Fibroblast of lung (primary cell): ENCODE results near the gene RNGTT. TPM values are rescaled to one million over a fixed set of nuclear protein-coding genes. Genes with fewer than 3 reads are reported as not detected.
A peak's percentile ranks its signal among the peaks of the same experiment; 100 is the strongest.

ENCODE experiments used
- DNase-seq, 2 donors: peaks; one replicate each; pipeline versions ENCODE4 v3.0.0 to v3.0.0-alpha.2; 2010; ENCODE audit warnings: low read depth in 2 of 2
- H2AFZ ChIP-seq: 2 replicates; pipeline ENCODE4 v1.5.1; 2012; ENCODE audit warnings: low read length, control low read depth, inconsistent platforms
- H3K27ac ChIP-seq: 2 replicates; pipeline ENCODE4 v1.5.1; 2011; ENCODE audit warnings: low read length, control low read depth; ENCODE audit not compliant: insufficient read depth
- H3K27me3 ChIP-seq: 2 replicates; pipeline ENCODE4 v1.5.1; 2011; ENCODE audit warnings: mild to moderate bottlenecking, low read length; ENCODE audit not compliant: control insufficient read depth, insufficient read depth
- H3K36me3 ChIP-seq: 2 replicates; pipeline ENCODE4 v1.5.1; 2011; ENCODE audit warnings: low read length; ENCODE audit not compliant: control insufficient read depth, insufficient read depth
- H3K4me1 ChIP-seq: 2 replicates; pipeline ENCODE4 v1.5.1; 2011; ENCODE audit warnings: low read length; ENCODE audit not compliant: control insufficient read depth, insufficient read depth; ENCODE audit errors: extremely low read depth
- H3K4me2 ChIP-seq: 2 replicates; pipeline ENCODE4 v1.5.1; 2011; ENCODE audit warnings: low read length, control low read depth; ENCODE audit not compliant: insufficient read depth; ENCODE audit errors: extremely low read depth
- H3K4me3 ChIP-seq, 4 experiments: fragments of 200-600 bp in 1 of 4; sonication (generic) in 1 of 4; replicated peaks in 1 of 4; 2 replicates each; pipeline ENCODE4 v1.5.1; 2011 to 2016; ENCODE audit warnings: low read length in 4 of 4, low read depth in 3 of 4, mild to moderate bottlenecking in 3 of 4, control low read depth in 2 of 4, inconsistent platforms in 1 of 4, mixed read lengths in 1 of 4; ENCODE audit not compliant: insufficient read depth in 1 of 4; ENCODE audit errors: control extremely low read depth in 1 of 4
- H3K79me2 ChIP-seq: 2 replicates; pipeline ENCODE4 v1.5.1; 2012; ENCODE audit warnings: mild to moderate bottlenecking, low read length, inconsistent platforms; ENCODE audit not compliant: control insufficient read depth, insufficient read depth
- H3K9ac ChIP-seq: 2 replicates; pipeline ENCODE4 v1.5.1; 2011; ENCODE audit warnings: mild to moderate bottlenecking, low read length, control low read depth; ENCODE audit not compliant: insufficient read depth
- H3K9me3 ChIP-seq: 2 replicates; pipeline ENCODE4 v1.5.1; 2012; ENCODE audit warnings: low read depth, low read length; ENCODE audit not compliant: control insufficient read depth, insufficient read depth
- H4K20me1 ChIP-seq: 2 replicates; pipeline ENCODE4 v1.5.1; 2011; ENCODE audit warnings: low read length; ENCODE audit not compliant: control insufficient read depth, insufficient read depth; ENCODE audit errors: extremely low read depth
- CTCF ChIP-seq, 2 donors: IDR thresholded peaks in 1 of 2; conservative IDR thresholded peaks in 1 of 2; 1 replicate in 1 of 2; 2 replicates in 1 of 2; pipeline ENCODE4 v1.5.1; 2011 to 2012; ENCODE audit warnings: low read length in 2 of 2, control low read depth in 1 of 2, inconsistent platforms in 1 of 2, low read depth in 1 of 2, mild to moderate bottlenecking in 1 of 2
- EZH2 ChIP-seq: IDR thresholded peaks from 2 replicates; pipeline ENCODE4 v1.5.1; 2012; ENCODE audit warnings: low read length, control low read depth, mild to moderate bottlenecking; ENCODE audit errors: missing control alignments
- polyA plus RNA-seq, 2 donors: library from polyadenylated mRNA; depleted of rRNA in 1 of 2; stranded (reverse) in 1 of 2; unstranded in 1 of 2; fragments of >200 nt; gene quantifications; 2 replicates each; pipeline ENCODE4 v1.2.1, GENCODE V29; 2011 to 2012; ENCODE audit warnings: missing spikeins in 1 of 2
- total RNA-seq: library from RNA; depleted of rRNA; stranded (reverse); fragments of >200 nt; gene quantifications from 2 replicates; pipeline ENCODE4 v1.2.1, GENCODE V29; 2014

The RNGTT gene
- total and polyA plus RNA-seq, 2 donors (not counting 1 experiment from before 2014, with no cell fraction given), result 10.7 to 12.7 TPM

DNA sequence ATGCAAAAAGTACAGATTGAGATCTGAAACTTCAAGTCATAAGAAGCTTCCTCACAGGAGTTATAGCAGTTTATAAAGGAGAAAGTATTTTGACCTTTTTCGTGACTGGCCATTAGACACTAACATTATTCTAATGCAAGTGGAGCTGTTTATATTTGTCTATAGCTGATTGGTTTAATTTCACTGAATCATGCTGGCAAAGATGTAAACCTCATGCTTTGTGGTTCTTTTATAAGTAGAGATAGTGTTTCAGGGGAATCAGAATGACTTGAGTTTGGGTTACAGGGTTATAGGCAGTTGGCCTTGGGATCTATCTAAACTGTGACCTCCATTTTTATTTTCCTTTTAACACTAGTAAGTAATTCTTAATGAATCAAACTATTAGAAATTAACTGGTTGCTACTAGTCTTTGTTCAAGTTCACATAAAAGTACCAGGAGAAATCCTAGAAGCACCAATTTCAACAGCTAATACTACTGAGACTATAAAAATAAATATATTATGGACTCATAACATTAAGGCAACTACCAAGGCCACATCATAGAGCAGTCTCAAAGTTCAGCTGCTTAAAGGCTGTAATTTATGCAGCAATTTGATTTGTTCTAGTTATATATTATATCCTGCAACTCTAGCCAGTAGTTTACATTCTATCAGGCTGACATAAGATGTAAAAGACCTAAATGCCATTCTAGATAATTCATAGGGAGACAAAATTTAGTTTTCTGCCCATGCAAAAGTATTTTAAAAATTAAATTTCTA lies 94.0 kb downstream of the RNGTT start:
- H3K4me2 ChIP-seq, result peak overlapping the region; percentile 32
- peaks cover 2% of the 10 kb centered on the region for H3K4me1 ChIP-seq
- H3K9me3 ChIP-seq, result no peaks in the 10 kb centered on the region
- H3K27ac ChIP-seq, result no peak overlapping the region
- no peaks in the 10 kb centered on the region for H3K27me3 ChIP-seq
- H3K4me3 ChIP-seq, result no peak overlapping the region
- H3K79me2 ChIP-seq, result no peaks in the 10 kb centered on the region
- no peak for TF ChIP-seq EZH2
- TF ChIP-seq CTCF (conservative IDR thresholded peaks at IDR 0.05 in 1 of 2, IDR thresholded peaks at IDR 0.05 in 1 of 2; ENCODE audit: low read depth in 1 of 2, low read length in 2 of 2), result no peak
- no peak overlapping the region for H2AFZ ChIP-seq
- H3K9ac ChIP-seq, result no peak overlapping the region
- peak; percentile 64 to 65 for DNase-seq
- no peaks in the 10 kb centered on the region for H3K36me3 ChIP-seq
- H4K20me1 ChIP-seq, result no peaks in the 10 kb centered on the region

- no peak for TF ChIP-seq CTCF (conservative IDR thresholded peaks at IDR 0.05 in 1 of 2, IDR thresholded peaks at IDR 0.05 in 1 of 2; ENCODE audit: low read depth in 1 of 2, low read length in 2 of 2)
- TF ChIP-seq EZH2, result no peak
- Histone ChIP-seq H2AFZ (no peak overlapping the region), H3K4me2 (no peak overlapping the region), H3K36me3 (no peaks in the 10 kb centered on the region), H3K4me3 (no peak overlapping the region), H3K9me3 (no peaks in the 10 kb centered on the region), H4K20me1 (no peaks in the 10 kb centered on the region), H3K79me2 (no peaks in the 10 kb centered on the region), H3K4me1 (peaks cover 2% of the 10 kb centered on the region), H3K9ac (no peak overlapping the region), H3K27ac (no peak overlapping the region), H3K27me3 (no peaks in the 10 kb centered on the region)
- peak in 1 of 2 donors; percentile 72 for DNase-seq
These were observed 95.3 kb downstream of the RNGTT start for GRCh38 chr6:88867841-88868731.

DNA sequence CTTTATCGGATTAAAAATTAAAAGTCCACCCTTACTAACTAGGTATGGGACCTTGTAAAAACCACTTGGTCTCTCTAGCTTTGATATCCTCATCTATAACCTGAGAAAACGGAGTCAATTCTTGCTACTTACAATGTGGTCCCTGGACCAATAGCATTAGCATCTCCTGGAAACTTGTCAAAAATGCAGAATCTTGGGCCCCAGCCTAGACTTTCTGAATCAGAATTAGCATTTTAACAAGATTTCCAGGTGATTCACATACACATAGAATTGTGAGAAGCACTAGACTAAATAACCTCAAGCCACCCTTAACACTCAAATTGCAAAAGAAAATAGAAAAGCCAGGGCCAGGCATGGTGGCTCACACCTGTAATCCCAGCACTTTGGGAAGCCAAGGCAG lies 96.6 kb downstream of the RNGTT start:
- no peaks in the 10 kb centered on the region for H4K20me1 ChIP-seq
- no peak overlapping the region for H3K27ac ChIP-seq
- H3K79me2 ChIP-seq, result no peaks in the 10 kb centered on the region
- H3K9me3 ChIP-seq, result no peaks in the 10 kb centered on the region
- no peak for TF ChIP-seq CTCF (conservative IDR thresholded peaks at IDR 0.05 in 1 of 2, IDR thresholded peaks at IDR 0.05 in 1 of 2; ENCODE audit: low read depth in 1 of 2, low read length in 2 of 2)
- no peak for TF ChIP-seq EZH2
- no peak overlapping the region for H3K4me3 ChIP-seq
- peak in 1 of 2 donors; percentile 80 for DNase-seq
- no peak overlapping the region for H3K4me2 ChIP-seq
- H3K9ac ChIP-seq, result no peak overlapping the region
- H3K27me3 ChIP-seq, result no peaks in the 10 kb centered on the region
- no peak overlapping the region for H2AFZ ChIP-seq
- peaks cover 2% of the 10 kb centered on the region for H3K4me1 ChIP-seq
- H3K36me3 ChIP-seq, result no peaks in the 10 kb centered on the region
